ENCODE data around the gene MEST. TPM values are rescaled to one million over a fixed set of nuclear protein-coding genes. Genes with fewer than 3 reads are reported as not detected.

Gene MEST
- total and polyA plus RNA-seq, 2 of the 13 experiments (the other 11 are each of a cell fraction or from before 2014, with no cell fraction given): 49.5 to 54.6 TPM

- TF ChIP-seq HMGXB4 (CRISPR knock-in tag; IDR thresholded peaks at IDR 0.05; ENCODE audit: borderline replicate concordance in 1 of 2, low read depth in 1 of 2) (peak; percentile 70 to 89), BRCA1 (CRISPR knock-in tag; IDR thresholded peaks at IDR 0.05) (no peak), IKZF4 (CRISPR knock-in tag; IDR thresholded peaks at IDR 0.05; ENCODE audit: borderline replicate concordance, low read depth, not compliant biosample characterization) (no peak), ZNF12 (CRISPR knock-in tag; IDR thresholded peaks at IDR 0.05) (0 out of 2 replicates have a peak, but pooled peaks have one; percentile 15), BHLHE40 (IDR thresholded peaks at IDR 0.05; ENCODE audit: low read length) (peak; percentile 31; the same call in 1 of the 2 replicates), DR1 (CRISPR knock-in tag; IDR thresholded peaks at IDR 0.05) (0 out of 2 replicates have a peak, but pooled peaks have one; percentile 45), ATF5 (CRISPR knock-in tag; IDR thresholded peaks at IDR 0.05; ENCODE audit: low read depth) (no peak), SOX5 (CRISPR knock-in tag; IDR thresholded peaks at IDR 0.05; ENCODE audit: borderline replicate concordance) (peak; percentile 63), PATZ1 (CRISPR knock-in tag; IDR thresholded peaks at IDR 0.05) (peak; percentile 66), RNF2 (conservative IDR thresholded peaks at IDR 0.05; ENCODE audit: low read depth) (peak; percentile 87), STAT5B (CRISPR knock-in tag; IDR thresholded peaks at IDR 0.05) (0 out of 2 replicates have a peak, but pooled peaks have one; percentile 25), ZNF740 (CRISPR knock-in tag; IDR thresholded peaks at IDR 0.05) (no peak), ZNF431 (CRISPR knock-in tag; IDR thresholded peaks at IDR 0.05; ENCODE audit: borderline replicate concordance, low read depth) (peak; percentile 54), U2AF1 (optimal IDR thresholded peaks at IDR 0.05; ENCODE audit: low read depth, low read length) (no peak), CCAR2 (optimal IDR thresholded peaks at IDR 0.05; ENCODE audit: low read depth, low read length) (no peak), ZNF276 (CRISPR knock-in tag; IDR thresholded peaks at IDR 0.05; ENCODE audit: low read depth) (peak; percentile 27; the same call in 1 of the 2 replicates)
- TF ChIP-seq, protein P1, sequence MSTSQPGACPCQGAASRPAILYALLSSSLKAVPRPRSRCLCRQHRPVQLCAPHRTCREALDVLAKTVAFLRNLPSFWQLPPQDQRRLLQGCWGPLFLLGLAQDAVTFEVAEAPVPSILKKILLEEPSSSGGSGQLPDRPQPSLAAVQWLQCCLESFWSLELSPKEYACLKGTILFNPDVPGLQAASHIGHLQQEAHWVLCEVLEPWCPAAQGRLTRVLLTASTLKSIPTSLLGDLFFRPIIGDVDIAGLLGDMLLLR (CRISPR knock-in tag; IDR thresholded peaks at IDR 0.05): peak; percentile 66
- TF ChIP-seq, protein P2, sequence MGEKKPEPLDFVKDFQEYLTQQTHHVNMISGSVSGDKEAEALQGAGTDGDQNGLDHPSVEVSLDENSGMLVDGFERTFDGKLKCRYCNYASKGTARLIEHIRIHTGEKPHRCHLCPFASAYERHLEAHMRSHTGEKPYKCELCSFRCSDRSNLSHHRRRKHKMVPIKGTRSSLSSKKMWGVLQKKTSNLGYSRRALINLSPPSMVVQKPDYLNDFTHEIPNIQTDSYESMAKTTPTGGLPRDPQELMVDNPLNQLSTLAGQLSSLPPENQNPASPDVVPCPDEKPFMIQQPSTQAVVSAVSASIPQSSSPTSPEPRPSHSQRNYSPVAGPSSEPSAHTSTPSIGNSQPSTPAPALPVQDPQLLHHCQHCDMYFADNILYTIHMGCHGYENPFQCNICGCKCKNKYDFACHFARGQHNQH (CRISPR knock-in tag; IDR thresholded peaks at IDR 0.05): peak; percentile 83
Observed at GRCh38 chr7:130486114-130486953, 5.6 kb upstream of the MEST start (continued).
